ENCODE data around the gene CCDC24. TPM values are rescaled to one million over a fixed set of nuclear protein-coding genes. Genes with fewer than 3 reads are reported as not detected.

CCDC24 gene
- total RNA-seq, 4 donors from 2014 or later = 3.1 to 10.6 (median 7.0) TPM; not detected in 1

DNA sequence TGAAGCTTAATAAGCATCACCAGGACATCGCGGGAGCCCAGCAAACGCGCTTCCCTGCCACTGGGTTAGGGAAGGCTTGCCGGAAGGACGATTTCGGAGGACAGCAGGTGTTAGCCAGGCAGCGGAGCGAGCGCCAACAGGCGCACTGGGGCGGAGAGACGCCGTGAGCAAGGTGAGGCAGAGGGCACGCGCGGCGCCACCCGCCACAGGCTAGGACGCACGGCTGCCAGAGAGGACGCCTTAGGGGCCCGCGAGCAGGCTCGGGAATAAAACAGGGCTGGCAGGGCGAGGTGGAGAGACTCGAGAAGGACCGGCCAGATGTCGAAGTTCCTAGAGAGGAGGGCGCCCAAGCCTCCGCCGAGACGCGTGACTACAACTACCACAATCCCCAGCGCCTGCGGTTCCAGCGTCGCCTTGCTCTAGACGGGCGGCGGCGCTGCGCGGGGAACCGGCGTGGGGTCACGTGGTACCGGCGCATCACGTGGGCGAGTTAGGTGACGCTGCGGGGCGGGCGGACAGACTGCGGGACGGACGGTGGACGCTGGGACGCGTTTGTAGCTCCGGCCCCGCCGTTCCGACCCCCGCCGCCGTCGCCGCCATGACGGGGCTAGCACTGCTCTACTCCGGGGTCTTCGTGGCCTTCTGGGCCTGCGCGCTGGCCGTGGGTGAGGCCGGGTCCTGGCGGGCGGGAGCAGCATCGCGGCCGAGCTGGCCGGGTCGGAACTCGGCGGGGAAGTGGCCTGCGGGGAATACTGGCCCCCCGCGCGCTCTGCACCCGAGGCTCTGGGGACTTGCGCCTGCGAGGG, 16.8 kb upstream of the CCDC24 start, which contains the start of gene ATP6V0B:
Gene ATP6V0B (plus strand): TSS at position 518 of the 806 bp plus-strand sequence. CDS start 81 bp downstream, at position 599.
- H3K9me3 ChIP-seq = no peaks in the 10 kb centered on the region
- peak within 1 kb of the TSS; percentile 83 to 88 for H3K27ac ChIP-seq
- TF ChIP-seq POLR2A (IDR thresholded peaks at IDR 0.05) = peak; percentile 88 to 96
- TF ChIP-seq, protein P1, sequence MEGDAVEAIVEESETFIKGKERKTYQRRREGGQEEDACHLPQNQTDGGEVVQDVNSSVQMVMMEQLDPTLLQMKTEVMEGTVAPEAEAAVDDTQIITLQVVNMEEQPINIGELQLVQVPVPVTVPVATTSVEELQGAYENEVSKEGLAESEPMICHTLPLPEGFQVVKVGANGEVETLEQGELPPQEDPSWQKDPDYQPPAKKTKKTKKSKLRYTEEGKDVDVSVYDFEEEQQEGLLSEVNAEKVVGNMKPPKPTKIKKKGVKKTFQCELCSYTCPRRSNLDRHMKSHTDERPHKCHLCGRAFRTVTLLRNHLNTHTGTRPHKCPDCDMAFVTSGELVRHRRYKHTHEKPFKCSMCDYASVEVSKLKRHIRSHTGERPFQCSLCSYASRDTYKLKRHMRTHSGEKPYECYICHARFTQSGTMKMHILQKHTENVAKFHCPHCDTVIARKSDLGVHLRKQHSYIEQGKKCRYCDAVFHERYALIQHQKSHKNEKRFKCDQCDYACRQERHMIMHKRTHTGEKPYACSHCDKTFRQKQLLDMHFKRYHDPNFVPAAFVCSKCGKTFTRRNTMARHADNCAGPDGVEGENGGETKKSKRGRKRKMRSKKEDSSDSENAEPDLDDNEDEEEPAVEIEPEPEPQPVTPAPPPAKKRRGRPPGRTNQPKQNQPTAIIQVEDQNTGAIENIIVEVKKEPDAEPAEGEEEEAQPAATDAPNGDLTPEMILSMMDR (IDR thresholded peaks at IDR 0.05) = peak; percentile 30 to 63 (median 46)
- peak within 1 kb of the TSS; percentile 65 to 93 for H3K4me3 ChIP-seq
- intact Hi-C loops (cut with DNase I; ENCODE audit: low total_unique reads) = no loop called here
- no peaks in the 10 kb centered on the region for H3K27me3 ChIP-seq
- no peaks in the 10 kb centered on the region for H3K36me3 ChIP-seq
- DNase-seq = peak; percentile 94 to 95
- peaks cover 4 to 15% of the 10 kb centered on the region in 2 donors for H3K4me1 ChIP-seq

DNA sequence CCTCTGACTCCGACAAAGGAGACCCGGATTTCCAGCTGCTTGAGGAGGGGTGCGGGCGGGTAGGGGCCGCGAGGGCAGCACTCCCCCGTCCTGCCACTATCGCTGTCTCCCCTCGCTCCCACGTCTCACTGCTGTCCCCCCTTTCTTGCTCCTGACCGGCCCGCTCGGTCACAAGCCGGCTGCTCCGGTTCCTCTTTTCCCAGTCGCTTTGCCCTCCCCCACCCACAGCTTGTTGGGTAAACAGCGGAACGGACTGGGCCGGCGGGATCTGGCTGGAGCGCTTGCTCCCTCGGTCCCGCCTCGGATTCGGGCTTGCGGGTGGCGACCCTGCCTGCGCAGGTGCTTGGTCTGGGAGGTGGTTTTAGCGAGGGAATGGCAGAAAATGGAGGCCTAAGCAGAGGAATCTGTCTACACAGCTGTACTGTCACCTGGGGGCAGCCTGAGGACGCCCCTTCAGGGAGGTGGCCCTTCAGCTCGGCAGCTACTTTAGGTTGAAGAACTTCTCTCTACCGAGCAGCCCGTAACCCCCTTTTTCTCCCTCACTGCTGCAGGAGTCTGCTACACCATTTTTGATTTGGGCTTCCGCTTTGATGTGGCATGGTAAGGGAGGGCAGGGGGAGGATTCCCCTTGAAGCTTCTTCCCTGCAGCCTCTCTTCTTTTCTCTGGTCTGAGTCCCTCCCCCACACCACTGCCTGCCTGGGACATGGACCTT, 16.0 kb upstream of the CCDC24 start:
- no peaks in the 10 kb centered on the region for H3K27me3 ChIP-seq
- peak overlapping the region; percentile 65 to 93 for H3K4me3 ChIP-seq

DNA sequence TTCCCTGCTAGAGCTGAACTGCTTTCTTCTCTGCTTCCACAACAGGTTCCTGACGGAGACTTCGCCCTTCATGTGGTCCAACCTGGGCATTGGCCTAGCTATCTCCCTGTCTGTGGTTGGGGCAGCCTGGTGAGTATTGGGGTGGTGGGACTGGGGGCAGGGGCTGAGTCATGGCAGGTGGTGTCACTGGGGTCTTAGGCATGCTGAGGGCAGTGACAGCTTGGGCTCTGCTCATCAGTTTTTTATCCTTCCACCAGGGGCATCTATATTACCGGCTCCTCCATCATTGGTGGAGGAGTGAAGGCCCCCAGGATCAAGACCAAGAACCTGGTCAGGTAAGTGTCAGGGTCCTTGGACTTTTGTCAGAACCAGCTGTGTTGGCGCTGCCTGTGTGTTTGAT, 15.4 kb upstream of the CCDC24 start:
- TF ChIP-seq, protein P1 (IDR thresholded peaks at IDR 0.05) = no peak
- TF ChIP-seq POLR2A (IDR thresholded peaks at IDR 0.05) = no peak
- H3K4me3 ChIP-seq = peak overlapping the region; percentile 65 to 93
- peaks cover 4 to 8% of the 10 kb centered on the region in 2 donors for H3K4me1 ChIP-seq
- intact Hi-C loops (cut with DNase I; ENCODE audit: low total_unique reads) = no loop called here
- no peaks in the 10 kb centered on the region for H3K36me3 ChIP-seq
- DNase-seq = no peak
- H3K27ac ChIP-seq = no peak overlapping the region
- no peaks in the 10 kb centered on the region for H3K9me3 ChIP-seq
- H3K27me3 ChIP-seq = no peaks in the 10 kb centered on the region

More for the DNA sequence above, 16.0 kb upstream of the CCDC24 start:
- no peaks in the 10 kb centered on the region for H3K36me3 ChIP-seq
- TF ChIP-seq, protein P1 (IDR thresholded peaks at IDR 0.05) = no peak
- TF ChIP-seq POLR2A (IDR thresholded peaks at IDR 0.05) = no peak
- peaks cover 4 to 10% of the 10 kb centered on the region in 2 donors for H3K4me1 ChIP-seq
- DNase-seq = peak in 1 of 2 donors; percentile 46
- intact Hi-C loops (cut with DNase I; ENCODE audit: low total_unique reads) = no loop called here
- peak overlapping the region; percentile 83 to 88 for H3K27ac ChIP-seq
- no peaks in the 10 kb centered on the region for H3K9me3 ChIP-seq

DNA sequence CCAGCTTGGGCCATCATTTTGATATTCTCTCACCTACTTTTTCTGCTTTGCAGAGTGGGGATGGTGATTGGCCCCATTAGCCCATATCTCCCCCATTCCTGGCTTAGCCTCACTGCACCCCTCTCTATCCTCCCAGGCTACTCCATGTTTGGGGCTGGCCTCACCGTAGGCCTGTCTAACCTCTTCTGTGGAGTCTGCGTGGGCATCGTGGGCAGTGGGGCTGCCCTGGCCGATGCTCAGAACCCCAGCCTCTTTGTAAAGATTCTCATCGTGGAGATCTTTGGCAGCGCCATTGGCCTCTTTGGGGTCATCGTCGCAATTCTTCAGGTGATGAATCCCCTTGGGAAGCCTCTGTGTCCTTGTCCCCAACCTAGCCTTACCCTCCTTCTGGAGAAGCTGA, 14.5 kb upstream of the CCDC24 start:
- intact Hi-C loops (cut with DNase I; ENCODE audit: low total_unique reads) = no loop called here
- Histone ChIP-seq H3K27ac (no peak overlapping the region), H3K27me3 (no peaks in the 10 kb centered on the region), H3K4me3 (no peak overlapping the region), H3K36me3 (no peaks in the 10 kb centered on the region), H3K4me1 (peaks cover 4 to 8% of the 10 kb centered on the region in 2 donors), H3K9me3 (no peaks in the 10 kb centered on the region)
- no peak for TF ChIP-seq POLR2A (IDR thresholded peaks at IDR 0.05)
- TF ChIP-seq, protein P1 (IDR thresholded peaks at IDR 0.05) = no peak
- DNase-seq = no peak
